GM12874 (cell line): ENCODE data around the gene NFKBIE.

Experiments
- CTCF ChIP-seq: IDR thresholded peaks from 2 replicates; pipeline ENCODE4 v1.5.1; 2011; ENCODE audit warnings: low read depth, mild to moderate bottlenecking, control low read depth, low read length, moderate library complexity; ENCODE audit not compliant: insufficient read depth

NFKBIE gene

DNA sequence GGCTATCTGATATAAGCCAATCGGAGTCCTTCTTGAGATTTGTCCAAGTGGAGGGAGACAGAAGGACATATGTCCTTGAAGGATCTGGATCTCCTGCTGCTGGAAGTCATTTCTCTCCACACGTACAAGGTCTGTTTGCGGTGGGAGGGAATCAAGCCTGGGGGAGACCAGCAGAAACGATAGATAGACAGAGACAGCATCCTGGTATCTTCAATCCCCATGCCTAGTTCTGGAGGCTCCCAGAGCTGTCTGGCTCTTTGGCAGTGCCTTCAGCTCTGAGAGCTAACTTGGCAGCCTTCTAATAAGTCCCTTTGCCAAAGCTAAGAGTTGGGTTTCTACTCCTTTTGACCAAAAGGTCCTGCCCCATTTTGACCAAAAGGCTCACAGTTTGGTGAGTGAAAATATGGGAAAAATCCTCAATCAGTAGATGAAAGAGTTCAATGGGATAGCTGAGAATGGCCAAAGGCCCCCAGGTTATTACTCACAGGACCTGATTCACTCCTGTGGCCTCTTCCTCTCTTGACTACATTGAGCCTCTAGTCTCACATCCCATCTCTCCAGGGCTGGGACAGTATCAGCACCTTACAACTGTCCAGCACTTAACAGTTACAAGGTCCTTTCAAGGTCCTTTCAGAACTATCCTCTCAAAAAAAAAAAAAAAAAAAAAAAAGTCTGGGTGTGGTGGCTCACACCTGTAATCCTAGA is 27.5 kb upstream of the NFKBIE start:
- no peak for TF ChIP-seq CTCF

GRCh38 chr6:44291841-44292240 is 26.5 kb upstream of the NFKBIE start:
- TF ChIP-seq CTCF: no peak

DNA sequence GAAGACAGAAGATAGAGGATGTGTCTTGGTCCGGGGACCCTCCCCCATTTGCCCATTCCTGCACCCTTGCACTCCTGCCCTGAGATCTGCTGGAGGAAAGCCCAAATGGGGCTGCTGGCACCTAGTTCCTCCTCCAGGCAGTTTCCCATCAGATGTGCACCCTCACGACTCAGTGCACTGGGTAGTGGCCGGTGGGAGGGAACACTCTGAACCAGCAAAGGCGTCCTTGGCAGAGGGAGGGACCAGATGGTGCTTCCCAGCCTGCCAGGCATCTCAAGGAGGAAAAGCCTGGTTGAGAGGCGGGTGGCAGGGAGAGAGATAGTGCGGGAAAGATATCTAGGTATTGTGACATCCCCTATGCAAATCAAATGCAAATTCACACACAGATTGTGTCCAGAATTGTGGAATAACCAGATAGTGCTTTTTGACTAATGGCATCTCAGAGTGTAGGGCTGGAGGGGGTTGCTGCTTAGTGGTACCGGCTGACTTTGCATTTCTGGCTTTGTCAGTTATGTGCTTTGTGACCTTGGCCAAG is 24.4 kb upstream of the NFKBIE start:
- no peak for TF ChIP-seq CTCF

- TF ChIP-seq CTCF: no peak
Measured at GRCh38 chr6:44286747-44287146, 21.4 kb upstream of the NFKBIE start.

DNA sequence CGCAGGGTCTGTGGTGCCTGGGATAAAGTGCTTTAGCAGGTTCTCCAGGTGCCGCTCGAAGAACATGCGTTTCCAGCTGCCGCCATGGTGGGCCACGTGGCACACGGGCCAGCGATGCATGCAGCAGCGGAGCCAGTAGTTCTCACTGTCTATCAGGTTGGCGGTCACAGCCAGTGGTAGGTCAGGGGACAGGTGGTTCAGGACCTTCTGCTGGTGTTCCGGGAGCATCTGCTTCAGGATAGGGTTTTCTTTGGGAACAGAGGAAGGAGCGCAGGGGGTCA is 20.9 kb upstream of the NFKBIE start:
- TF ChIP-seq CTCF: no peak

- TF ChIP-seq CTCF: no peak
Measured at GRCh38 chr6:44285552-44286284, 20.4 kb upstream of the NFKBIE start.

DNA sequence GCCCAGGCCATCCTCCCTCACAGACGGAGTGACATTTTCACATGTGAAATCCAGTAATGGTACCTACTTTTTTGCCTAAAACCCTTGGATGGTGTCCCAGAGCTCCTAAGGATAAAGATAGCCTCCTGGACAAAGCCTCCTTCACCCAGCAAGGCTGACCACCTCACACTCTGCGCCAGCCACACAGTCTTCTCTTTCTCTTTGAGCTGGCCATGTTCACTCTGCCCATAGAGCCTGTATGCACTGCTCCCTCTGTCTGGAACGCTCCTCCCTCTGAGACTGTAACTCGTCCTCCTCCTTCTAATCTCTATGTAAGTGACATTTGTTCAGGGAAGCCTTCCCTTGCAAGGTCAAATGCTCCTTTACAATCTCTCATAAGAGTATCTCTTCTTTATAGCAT is 19.5 kb upstream of the NFKBIE start:
- no peak for TF ChIP-seq CTCF
